Adipose tissue (tissue), 3 donors: ENCODE measurements around the gene MED15. TPM values are rescaled to one million over a fixed set of nuclear protein-coding genes. Genes with fewer than 3 reads are reported as not detected.

Source experiments
- H3K27ac ChIP-seq: one replicate; pipeline ENCODE4 v1.5.1; 2013; ENCODE audit warnings: low read depth, low read length
- WGBS, 3 donors: extraction: QIAGEN DNeasy Blood & Tissue Kit; methylation state at CpG; one replicate each; pipeline ENCODE4 v1.1.7; 2013; 5-methylcytosine and 5-hydroxymethylcytosine counted together
- polyA plus RNA-seq, 3 donors: library from polyadenylated mRNA; stranded (reverse); fragments of 200-250 nt; gene quantifications; one replicate each; pipeline ENCODE4 v1.2.3, GENCODE V29; 2013
- donor health status: healthy with polysubstance abuse.
- donor health status: Bipolar disorder and iron deficiency.
- donor health status: healthy.

The MED15 gene
- polyA plus RNA-seq, 3 donors, result 22.7 to 44.2 (median 42.4) TPM

DNA sequence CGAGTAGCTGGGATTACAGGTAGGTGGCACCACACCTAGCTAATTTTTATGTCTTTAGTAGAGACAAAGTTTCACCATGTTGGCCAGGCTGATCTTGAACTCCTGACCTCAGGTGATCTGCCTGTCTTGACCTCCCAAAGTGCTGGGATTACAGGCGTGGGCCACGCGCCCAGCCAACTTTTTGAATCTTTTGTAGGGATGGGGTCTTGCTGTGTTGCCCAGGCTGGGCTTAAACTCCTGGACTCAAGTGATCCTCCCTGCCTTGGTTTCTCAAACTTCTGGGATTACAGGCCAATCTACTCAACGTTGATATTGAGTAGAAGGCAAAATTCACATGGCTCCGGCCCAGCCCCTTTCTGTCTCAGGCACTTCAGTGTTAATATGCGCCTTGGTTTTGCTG is 93.9 kb downstream of the MED15 start:
- H3K27ac ChIP-seq, result no peak overlapping the region
- WGBS, 3 donors, result 85 to 88% (median 87%) methylated on average over 7 of the region's 7 CpGs

DNA sequence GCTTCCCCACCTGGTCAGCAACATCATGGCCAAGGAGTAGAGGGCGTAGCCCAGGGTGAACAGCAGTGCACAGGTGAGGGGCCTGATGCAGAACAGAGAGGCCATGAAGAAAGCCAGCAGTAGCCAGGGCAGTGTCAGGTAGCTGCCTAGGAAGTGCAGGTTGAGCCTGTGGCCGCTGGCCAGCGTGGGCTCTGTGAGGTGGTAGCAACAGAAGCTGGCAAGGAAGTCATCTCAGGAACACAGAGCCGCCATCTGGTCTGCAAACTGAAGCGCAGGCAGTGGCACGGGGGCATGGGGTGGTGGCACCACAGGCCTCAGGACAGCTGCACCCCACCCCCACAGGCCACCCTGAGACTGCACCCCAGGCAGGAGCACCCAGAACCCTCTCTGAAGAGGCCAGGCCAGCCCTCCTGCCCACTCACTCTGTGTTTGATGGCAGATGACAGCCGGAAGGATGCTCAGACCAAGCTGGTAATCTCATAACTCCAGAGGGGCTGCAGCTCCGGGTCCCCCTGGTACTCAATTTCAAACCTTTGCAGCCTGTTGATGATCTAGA is 95.3 kb downstream of the MED15 start:
- 64 to 81% (median 75%) methylated on average over 8 of the region's 8 CpGs for WGBS, 3 donors

DNA sequence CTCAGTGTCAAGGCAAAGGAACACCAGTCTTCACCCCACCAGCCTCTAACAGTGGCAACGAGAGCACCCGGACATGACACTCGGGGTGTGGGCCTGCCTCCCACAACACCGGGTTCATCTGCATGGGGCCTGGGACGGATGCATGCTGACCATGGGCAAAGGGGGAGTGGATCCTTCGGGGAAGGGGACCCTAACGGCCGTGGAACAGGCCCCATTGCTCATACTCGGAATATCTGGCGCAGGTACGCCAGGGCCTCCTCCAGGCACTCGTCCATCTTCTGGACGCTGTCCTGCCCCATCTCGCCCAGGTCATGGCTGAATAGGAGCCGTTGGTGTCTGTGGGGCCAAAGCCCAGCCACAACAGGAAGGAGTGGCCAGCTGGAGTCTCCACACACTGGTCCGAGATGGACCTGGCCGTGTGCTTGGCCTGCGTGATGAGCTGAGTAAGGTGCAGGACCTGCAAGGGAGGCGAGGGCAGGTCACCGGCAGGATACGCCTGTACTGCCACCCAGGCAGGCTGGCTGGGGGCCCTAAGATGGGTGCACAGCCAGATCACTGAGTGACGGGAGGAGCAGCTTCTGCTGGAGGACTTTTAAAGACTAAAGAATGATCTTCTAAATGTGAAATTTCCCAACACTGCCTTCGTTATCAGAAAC is 96.8 kb downstream of the MED15 start:
- H3K27ac ChIP-seq, result no peak overlapping the region
- 78 to 81% (median 81%) methylated on average over 23 of the region's 23 CpGs for WGBS, 3 donors

More for the DNA sequence above, 95.3 kb downstream of the MED15 start:
- no peak overlapping the region for H3K27ac ChIP-seq

DNA sequence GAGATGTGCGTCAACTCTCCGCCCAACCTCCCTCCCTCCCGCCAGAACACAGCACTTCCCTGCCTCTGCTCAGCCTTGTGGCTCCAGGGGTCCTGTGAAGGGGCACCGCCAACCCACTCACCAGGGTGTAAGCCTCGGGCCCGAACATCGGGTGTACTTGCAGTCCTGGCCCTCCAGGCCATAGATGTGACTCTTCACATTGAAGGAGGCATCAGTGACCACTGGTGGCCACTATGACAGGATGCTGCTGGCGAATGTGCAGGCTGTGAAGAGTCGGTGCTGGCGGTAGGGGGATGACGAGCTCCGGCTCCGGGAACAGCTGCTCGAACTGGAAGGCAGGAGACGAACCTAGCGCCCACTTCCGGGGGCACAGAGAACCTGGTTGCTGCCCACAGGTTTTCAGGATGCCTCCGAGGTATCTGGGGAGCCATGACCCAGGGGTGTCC is 97.4 kb downstream of the MED15 start:
- H3K27ac ChIP-seq, result no peak overlapping the region
- 76 to 84% (median 83%) methylated on average over 18 of the region's 18 CpGs for WGBS, 3 donors

DNA sequence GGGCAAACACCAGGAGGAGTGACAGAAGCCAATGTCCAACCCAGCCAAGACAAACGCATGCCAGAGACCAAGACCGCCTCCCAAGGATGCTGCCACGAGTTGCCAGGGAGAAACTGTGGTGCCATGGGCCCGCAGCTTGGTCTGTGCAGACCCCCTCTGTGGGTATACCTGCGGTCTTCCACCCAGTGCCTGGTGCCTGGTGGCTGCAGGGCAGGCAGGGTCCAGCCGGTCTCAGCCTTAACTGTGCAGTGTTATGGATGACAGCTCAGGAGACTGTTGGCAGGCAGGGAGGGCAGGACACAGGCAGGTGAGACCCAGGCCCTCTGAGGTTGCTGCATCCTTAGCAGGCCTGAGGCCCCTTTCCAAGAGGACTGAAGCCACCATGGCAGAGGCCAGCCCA is 97.9 kb downstream of the MED15 start:
- WGBS, 3 donors, result 87 to 93% (median 93%) methylated on average over 6 of the region's 6 CpGs
- H3K27ac ChIP-seq, result no peak overlapping the region

DNA sequence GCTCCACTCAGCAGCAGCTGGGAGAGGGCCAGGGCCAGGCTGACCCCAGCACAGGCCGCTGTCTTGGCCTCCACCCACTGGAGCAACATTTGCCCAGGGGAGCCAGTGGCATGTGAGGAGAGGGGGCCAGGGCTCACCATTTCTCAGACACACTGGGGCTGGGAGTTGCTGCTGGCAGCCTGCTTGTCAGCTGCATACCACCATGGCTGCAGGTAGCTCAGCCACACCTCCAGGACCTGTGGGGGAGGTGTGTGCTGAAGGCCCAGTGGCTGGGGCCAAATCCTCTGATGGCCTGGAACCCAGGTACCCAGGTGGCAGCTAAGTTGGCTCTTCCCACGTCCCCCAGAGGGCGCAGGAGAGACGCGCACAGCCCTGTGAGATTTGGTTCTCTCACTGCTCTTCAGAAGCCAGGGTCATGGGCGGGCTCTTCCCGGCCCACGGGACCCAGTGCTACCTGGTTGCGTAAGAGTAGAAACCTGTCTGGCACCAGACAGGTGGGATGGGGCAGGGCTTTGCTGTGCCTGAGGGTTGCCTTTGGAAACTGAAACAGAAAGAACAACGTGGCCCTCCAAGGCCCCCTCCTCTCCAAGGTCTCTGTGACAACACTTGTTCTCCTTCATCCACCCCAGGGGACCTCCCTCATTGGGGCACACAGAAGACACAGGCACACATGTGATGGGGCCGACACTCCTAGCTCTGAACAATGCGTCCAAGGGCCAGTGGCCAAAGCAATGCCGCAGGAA is 98.8 kb downstream of the MED15 start:
- 26 to 40% (median 35%) methylated on average over 13 of the region's 13 CpGs for WGBS, 3 donors
- H3K27ac ChIP-seq, result no peak overlapping the region

DNA sequence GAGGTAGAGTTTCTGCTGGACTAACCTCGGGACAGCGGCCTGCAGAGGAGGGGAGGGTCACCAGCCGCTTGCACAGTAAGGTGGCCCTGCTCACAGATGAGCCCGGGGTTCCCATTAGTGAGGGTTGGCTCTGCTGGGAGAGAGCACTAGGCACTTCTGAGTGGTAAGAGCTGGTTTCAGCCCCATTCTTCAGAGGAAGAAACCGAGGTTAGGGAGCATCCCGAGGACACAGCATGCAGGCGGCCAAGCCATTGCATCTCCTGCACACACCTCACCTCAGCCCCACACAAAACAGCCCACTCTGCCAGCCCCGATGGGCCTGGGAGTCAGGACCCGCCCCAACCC is 99.3 kb downstream of the MED15 start:
- no peak overlapping the region for H3K27ac ChIP-seq
- WGBS, 3 donors, result 70 to 88% (median 79%) methylated on average over 9 of the region's 9 CpGs

DNA sequence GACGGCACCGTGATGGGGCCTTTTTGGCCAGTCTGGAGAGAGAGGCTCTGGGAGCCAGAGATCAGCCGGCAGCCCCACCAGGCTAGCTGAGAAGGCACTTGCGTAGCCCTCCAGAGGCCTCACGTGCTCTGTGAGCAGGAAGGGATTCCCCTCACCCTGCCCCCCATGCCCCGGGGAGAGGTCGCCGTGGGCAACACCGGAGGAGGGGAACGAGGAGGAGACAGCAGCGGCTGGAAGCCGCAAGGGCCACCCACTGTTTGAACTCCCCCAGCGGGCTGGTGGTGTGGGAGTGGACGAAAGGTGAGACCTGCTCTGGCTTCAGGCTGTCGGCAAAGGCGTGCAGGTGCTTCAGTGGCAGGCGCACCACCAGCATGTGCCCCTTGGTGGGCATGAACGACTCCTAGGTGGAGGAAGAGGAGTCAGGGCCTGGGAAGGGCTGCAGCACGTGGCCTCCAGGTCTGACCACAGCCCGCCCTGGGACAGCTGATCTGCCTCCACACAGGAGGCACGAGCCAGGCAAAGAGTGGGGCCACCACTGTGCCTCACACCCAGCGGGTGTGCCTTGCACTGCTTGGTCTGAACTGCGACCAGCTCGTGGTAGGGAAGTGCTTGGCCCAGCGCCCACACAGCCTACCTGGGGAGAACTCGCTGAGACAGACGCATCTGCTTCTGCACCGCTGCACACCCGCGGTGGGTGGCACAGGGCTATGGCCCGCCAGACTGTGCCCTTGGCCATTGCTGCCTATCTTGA is 99.9 kb downstream of the MED15 start:
- WGBS, 3 donors, result 54 to 70% (median 62%) methylated on average over 31 of the region's 31 CpGs
- no peak overlapping the region for H3K27ac ChIP-seq

DNA sequence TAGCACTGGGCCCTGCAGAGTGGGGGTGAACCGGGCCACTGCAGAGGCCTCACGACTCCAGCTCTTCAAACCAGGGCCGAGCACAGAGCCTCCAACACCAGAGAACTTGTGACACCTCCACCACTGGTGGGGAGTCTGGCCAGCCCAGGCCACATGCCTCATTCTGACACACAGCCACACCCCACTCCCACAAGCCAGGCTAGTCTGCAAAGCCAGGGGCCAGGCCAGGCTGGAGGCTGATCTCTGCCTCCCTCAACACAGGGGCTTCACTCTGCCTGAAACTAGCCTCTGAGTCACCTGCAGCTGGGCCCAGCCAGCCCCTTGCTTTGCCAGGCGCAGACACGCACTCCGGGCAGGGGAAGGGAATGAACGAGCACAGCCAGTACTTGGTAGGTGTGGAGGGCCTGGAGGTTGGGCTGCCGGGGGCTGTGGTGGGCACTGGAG is 102.9 kb downstream of the MED15 start:
- WGBS, 3 donors, result 84 to 93% (median 88%) methylated on average over 8 of the region's 8 CpGs
- H3K27ac ChIP-seq, result no peak overlapping the region

DNA sequence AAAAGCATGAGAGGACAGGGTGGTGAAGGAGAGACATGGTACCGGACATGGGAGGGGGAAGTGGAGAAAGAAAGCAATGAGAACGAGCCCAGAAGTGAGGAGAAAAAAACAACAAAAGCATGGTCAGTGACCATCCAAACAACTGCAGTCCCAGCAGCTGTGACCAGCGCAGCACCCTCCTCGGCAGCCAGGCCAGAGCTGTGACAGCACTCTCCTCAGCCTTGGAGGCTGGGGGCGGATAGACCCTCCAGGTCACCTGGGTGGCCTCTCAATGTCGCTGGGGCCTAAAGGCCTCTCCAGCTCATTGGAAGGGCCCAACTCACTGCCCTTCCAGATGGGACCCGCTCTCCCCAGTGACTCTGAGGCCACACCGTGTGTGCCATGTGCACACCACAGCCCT is 103.3 kb downstream of the MED15 start:
- H3K27ac ChIP-seq, result no peak overlapping the region
- WGBS, 3 donors, result 80 to 87% (median 84%) methylated on average over 8 of the region's 8 CpGs

DNA sequence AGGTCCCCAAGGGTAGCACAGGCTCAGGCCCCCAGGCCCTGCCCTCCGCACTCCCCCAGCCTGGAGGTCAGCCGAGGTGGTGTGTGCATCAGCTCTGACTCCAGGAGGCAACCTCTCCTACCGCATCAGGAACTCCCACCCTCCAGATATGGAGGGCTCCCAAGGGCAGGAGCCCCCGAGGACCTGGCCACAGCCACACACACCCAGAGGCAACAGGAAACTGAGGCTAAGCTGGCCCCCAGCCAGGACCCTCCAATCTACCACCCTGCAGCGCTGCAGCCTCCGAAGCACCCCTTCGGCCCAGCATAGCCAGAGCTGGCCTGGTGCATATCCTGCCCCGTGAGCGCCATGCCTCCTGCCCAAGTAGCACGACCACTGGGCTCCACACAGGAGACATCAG is 104.0 kb downstream of the MED15 start:
- WGBS, 3 donors, result 58 to 89% (median 73%) methylated on average over 10 of the region's 10 CpGs
- no peak overlapping the region for H3K27ac ChIP-seq

DNA sequence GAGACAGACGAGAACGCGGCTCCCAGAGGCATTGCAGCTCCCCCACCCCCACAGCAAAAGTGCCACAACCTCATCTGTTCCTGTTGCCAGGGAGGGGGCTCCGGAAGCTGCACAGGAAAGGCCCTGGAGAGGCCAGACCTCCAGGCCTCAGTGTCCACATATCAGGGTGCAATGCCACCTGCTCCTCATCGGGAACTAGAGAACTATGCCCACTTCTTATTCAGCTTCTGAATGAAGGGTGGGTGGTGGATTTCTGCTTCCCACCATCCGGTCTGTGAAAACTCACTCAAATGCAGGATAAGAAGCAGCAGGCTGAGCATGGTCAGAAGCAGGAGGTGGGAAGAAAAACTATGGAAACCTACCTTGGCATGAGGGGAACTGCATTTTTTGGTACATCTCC is 105.9 kb downstream of the MED15 start:
- H3K27ac ChIP-seq, result no peak overlapping the region
- WGBS, 3 donors, result 78 to 87% (median 84%) methylated on average over 6 of the region's 6 CpGs

DNA sequence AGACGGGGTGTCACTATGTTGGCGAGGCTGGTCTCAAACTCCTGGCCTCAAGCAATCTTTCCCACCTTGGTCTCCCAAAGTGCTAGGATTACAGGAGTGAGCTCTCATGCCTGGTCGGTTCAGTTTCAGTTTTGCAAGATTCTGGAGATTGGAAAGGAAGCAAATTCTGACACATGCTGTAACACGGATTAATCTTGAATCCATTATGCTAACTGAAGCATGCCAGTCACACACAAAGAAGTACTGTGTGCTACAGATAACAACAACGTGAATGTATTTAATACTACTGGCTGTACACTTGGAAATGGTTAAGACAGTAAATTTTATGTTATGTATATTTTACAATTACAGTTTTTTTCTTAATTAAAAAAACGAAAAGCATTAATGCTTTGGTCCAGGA is 107.6 kb downstream of the MED15 start:
- H3K27ac ChIP-seq, result no peak overlapping the region
- 54 to 71% (median 65%) methylated on average over 6 of the region's 6 CpGs for WGBS, 3 donors

DNA sequence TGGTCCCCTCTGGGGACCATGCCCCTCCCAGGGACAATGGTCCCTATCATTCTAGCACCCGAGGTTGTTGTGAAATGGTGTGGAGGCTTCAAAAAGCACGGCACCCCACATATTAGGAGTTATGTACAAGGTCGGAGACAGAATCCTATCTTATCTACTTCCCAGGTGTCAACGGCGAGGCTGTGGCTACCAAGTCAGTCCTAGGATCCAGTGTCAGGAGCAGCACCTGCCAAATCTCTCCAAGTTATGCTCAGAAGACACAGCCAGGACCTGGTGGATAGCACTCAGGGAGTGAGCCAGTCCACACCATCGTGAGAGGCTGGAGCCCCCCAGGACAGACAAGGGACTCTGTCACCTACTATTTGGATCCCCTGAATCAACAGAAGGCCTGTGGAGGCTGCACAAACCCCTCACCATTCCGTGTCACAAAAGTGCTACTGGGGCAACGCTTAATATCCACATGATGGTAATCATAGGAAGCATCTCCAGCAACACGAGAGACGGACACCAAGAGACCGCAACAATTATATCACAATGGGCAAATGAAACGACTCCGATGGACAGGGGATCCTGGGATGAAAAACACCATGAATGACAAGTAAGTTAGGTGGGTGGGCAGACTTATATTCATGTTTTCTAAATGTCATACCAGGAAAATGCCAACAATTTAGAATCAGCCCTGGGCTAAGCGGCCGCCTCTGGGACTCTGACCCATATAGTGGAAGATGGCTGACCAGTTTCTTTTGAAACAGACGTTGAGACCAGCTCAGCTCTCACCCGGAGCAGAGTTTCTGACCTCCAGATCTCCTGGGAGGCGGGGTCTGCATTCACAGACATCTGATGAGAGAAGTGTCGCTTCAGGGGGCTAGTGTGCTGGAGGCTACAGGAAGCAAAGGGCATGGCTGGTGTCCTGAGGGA is 108.4 kb downstream of the MED15 start:
- H3K27ac ChIP-seq, result no peak overlapping the region
- 74 to 84% (median 82%) methylated on average over 19 of the region's 19 CpGs for WGBS, 3 donors

DNA sequence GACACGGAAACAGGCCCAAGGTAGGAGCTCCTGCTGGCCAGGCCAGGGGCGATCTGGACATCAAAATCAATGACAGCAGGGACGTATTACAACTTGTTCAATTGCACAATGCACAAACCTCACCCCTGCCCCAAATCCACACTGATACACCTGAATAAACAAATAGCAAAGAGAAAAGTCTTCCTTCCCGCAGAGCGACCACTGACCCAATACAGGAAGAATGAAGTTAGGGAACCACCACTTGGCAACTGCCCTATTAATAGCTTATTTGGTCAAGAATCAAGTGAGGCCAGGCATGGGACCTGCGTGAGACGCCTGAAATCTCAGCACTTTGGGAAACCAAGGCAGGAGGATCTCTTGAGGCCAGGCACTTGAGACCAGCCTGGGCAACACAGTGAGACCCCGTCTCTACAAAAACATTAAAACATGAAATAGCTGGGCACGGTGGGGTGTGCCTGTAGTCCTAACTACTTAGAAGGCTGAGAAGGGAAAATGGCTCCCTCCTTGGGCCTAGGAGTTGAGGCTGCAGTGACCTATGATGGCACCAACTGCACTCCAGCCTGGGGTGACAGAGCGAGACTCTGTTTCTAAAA is 109.1 kb downstream of the MED15 start:
- 83 to 88% (median 83%) methylated on average over 10 of the region's 10 CpGs for WGBS, 3 donors
- H3K27ac ChIP-seq, result no peak overlapping the region

DNA sequence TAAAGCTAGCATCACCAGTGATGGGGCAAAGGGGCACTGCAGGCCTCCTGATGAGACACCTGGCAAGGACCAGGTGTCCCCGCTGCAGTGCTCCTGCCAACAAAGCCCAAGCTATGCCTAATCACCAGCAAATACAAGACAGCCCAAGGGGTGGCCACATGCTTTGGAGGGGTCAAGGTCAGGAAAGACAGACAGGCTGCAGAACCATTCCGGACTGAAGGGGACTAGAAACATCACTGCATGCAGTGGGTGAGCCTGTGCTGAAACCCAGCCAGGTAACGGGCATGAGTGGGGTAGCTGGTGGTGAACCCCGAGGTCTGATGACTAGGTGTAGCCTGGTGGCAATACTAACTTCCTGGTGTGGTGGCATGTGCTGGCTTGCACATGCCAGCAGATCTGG is 111.1 kb downstream of the MED15 start:
- H3K27ac ChIP-seq, result no peak overlapping the region
- 79 to 87% (median 86%) methylated on average over 4 of the region's 4 CpGs for WGBS, 3 donors

DNA sequence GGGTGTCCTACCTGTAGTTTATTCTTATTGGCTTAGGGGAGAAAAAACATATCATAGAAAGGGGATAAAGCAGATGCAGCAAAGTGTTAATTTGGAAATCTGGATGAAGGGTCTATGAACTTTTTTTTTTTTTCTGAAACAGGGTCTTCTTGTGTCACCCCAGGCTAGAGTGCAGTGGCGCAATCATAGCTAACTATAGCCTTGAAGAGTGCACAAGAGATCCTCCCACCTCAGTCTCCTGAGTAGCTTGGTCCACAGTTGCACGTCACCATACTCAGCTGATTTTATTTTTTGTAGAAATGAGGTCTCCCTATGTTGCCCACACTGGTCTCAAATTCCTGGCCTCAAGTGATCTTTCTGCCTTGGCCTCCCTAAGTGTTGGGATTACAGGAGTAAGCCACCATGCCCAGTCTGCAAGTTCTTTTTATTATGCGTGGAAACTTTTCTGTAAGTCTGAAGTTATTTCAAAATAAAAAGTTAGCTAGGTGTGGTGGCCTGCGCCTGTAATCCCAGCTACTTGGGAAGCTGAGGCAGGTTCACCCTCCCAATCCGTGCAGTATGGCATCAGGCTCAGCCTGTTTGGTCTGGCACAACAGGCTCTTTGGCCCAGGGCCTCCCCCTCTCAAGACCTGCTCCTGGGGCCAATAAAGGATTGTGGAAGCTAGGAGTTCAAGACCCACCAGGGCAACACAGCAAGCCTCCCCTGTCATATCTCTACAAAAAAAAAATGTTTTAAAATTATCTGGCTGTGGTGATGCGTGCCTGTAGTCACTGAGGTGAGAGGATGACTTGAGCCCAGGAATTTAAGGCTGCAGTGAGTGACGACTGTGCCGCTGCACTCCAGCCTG is 111.9 kb downstream of the MED15 start:
- no peak overlapping the region for H3K27ac ChIP-seq
- 88 to 94% (median 92%) methylated on average over 8 of the region's 8 CpGs for WGBS, 3 donors
